RWPE2 (cell line): ENCODE results near the gene PTPN2.

Experiments used
- ATAC-seq: fragments of 200-7000 bp; cut with Tn5 transposase; 3 replicates; pipeline ENCODE4 v1.9.1; 2021; ENCODE audit warnings: low read depth
- DNase-seq: peaks from one replicate; pipeline ENCODE4 v3.0.0-alpha.2; 2020; ENCODE audit warnings: low spot score
- H3K27ac ChIP-seq: fragments of 450-650 bp; 2 replicates; pipeline ENCODE4 v1.5.1; 2017; ENCODE audit warnings: mild to moderate bottlenecking; ENCODE audit not compliant: poor library complexity, severe bottlenecking
- H3K27me3 ChIP-seq: fragments of 250-450 bp; sonication (Bioruptor Pico); 2 replicates; pipeline ENCODE4 v1.5.1; 2021; ENCODE audit warnings: mild to moderate bottlenecking, moderate library complexity; ENCODE audit not compliant: insufficient read depth, poor library complexity, severe bottlenecking
- H3K36me3 ChIP-seq: fragments of 250-450 bp; sonication (Bioruptor Pico); 2 replicates; pipeline ENCODE4 v1.5.1; 2020; ENCODE audit warnings: low read depth, mild to moderate bottlenecking, moderate library complexity
- H3K4me1 ChIP-seq: fragments of 250-450 bp; sonication (Bioruptor Pico); 2 replicates; pipeline ENCODE4 v1.5.1; 2021; ENCODE audit warnings: mild to moderate bottlenecking, moderate library complexity; ENCODE audit not compliant: insufficient read depth, poor library complexity, severe bottlenecking
- H3K4me3 ChIP-seq: fragments of 250-450 bp; sonication (Bioruptor Pico); 2 replicates; pipeline ENCODE4 v1.5.1; 2021; ENCODE audit warnings: mild to moderate bottlenecking, moderate library complexity; ENCODE audit not compliant: severe bottlenecking
- H3K9me3 ChIP-seq: fragments of 250-450 bp; sonication (Bioruptor Pico); 2 replicates; pipeline ENCODE4 v1.5.1; 2021; ENCODE audit warnings: mild to moderate bottlenecking, moderate library complexity; ENCODE audit not compliant: severe bottlenecking
- TF ChIP-seq, protein P1 (sequence below): fragments of 450-650 bp; IDR thresholded peaks from one replicate; pipeline ENCODE4 v1.5.1; 2017; ENCODE audit warnings: mild to moderate bottlenecking, moderate library complexity; ENCODE audit not compliant: poor library complexity, severe bottlenecking

The PTPN2 gene

DNA sequence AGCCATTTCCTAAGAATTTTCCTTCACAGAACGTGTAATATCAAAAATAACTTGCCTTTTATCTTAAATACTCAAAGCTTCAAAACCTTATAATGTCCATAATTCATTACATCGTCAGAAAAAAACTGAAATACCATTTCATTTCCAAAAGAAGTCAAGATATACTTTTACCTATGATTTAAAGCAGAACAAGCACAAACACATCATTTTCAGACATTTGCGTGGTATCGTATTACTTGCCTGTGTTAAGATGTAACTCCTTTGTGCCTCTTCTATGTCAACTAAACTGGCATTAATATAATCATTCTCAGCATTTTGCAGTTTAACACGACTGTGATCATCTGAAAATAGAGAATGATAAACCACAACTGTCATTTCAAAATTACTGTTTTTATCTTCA lies 47.5 kb downstream of the PTPN2 start:
- no peak for DNase-seq
- no peaks in the 10 kb centered on the region for H3K27me3 ChIP-seq
- H3K36me3 ChIP-seq = peaks cover 43% of the 10 kb centered on the region
- H3K9me3 ChIP-seq = no peaks in the 10 kb centered on the region
- peak overlapping the region; percentile 98 for H3K27ac ChIP-seq
- H3K4me3 ChIP-seq = no peak overlapping the region
- ATAC-seq = no peak
- TF ChIP-seq, protein P1, sequence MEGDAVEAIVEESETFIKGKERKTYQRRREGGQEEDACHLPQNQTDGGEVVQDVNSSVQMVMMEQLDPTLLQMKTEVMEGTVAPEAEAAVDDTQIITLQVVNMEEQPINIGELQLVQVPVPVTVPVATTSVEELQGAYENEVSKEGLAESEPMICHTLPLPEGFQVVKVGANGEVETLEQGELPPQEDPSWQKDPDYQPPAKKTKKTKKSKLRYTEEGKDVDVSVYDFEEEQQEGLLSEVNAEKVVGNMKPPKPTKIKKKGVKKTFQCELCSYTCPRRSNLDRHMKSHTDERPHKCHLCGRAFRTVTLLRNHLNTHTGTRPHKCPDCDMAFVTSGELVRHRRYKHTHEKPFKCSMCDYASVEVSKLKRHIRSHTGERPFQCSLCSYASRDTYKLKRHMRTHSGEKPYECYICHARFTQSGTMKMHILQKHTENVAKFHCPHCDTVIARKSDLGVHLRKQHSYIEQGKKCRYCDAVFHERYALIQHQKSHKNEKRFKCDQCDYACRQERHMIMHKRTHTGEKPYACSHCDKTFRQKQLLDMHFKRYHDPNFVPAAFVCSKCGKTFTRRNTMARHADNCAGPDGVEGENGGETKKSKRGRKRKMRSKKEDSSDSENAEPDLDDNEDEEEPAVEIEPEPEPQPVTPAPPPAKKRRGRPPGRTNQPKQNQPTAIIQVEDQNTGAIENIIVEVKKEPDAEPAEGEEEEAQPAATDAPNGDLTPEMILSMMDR = no peak
- peaks cover 42% of the 10 kb centered on the region for H3K4me1 ChIP-seq

DNA sequence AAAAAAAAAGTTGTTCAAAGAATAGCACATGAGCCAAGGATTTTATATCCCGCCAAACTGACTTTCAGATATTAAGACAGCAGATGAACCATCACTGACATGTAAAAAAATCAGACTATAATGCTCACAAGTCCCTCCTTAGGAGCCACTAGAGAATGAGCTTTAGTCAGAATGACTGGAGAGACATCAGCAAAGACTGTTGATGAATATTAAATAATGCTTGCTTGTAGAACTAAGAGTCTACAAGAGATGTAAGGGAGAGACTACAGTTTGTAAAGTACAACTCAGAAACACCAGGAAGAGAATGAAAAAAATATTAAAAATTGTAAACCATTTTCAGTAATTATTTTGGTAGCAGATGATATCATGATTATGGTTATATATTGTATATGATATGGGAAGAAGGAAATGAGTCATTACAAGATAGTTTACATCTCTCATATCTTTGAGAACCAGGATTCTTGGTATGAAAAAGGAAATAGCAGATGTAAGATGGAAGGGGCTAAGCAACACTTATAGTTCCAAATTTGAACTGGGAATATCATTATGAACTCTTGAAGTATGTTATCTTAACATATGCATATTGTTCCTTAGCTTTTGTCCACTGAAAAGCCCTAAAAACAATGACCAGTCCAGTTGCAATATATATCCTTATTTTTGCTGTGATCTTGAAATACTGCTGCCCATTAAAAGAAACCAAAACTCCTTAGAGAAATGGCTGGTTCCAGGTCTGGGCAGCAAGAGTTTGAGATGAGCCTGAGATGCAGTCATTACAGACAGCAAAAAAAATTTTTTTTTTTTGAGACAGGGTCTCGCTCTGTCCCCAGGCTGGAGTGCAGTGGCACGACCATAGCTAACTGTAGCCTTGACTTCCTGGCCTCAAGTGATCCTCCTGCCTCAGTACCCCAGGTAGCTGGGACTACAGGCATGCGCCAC lies 55.7 kb downstream of the PTPN2 start:
- no peaks in the 10 kb centered on the region for H3K27me3 ChIP-seq
- peaks cover 74% of the 10 kb centered on the region for H3K36me3 ChIP-seq
- no peak overlapping the region for H3K4me3 ChIP-seq
- H3K27ac ChIP-seq = no peak overlapping the region
- DNase-seq = no peak
- H3K9me3 ChIP-seq = peaks cover 11% of the 10 kb centered on the region
- TF ChIP-seq, protein P1 = no peak
- no peaks in the 10 kb centered on the region for H3K4me1 ChIP-seq
- ATAC-seq = no peak

DNA sequence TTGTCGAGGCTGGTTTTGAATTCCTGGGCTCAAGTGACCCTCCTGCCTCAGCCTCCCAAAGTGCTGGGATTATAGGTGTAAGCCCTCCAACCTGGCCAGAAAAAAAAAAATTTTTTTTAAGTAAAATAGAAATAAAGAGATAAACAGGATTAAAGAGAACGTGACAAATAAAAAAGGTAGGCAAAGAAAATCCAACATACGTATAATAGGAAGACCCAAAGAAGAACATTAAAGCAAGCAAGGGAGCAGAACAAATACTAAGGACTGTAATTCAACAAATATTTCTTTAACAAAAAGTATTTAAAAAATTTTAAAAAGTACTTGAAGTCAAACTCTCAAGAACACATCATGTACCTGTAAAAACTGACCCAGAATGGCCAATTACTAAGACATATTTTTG lies 56.4 kb downstream of the PTPN2 start:
- DNase-seq (no peak), ATAC-seq (no peak)
- H3K27ac ChIP-seq = no peak overlapping the region
- peaks cover 72% of the 10 kb centered on the region for H3K36me3 ChIP-seq
- TF ChIP-seq, protein P1 = no peak
- H3K4me3 ChIP-seq = no peak overlapping the region
- peaks cover 11% of the 10 kb centered on the region for H3K9me3 ChIP-seq
- H3K27me3 ChIP-seq = no peaks in the 10 kb centered on the region
- H3K4me1 ChIP-seq = no peaks in the 10 kb centered on the region

DNA sequence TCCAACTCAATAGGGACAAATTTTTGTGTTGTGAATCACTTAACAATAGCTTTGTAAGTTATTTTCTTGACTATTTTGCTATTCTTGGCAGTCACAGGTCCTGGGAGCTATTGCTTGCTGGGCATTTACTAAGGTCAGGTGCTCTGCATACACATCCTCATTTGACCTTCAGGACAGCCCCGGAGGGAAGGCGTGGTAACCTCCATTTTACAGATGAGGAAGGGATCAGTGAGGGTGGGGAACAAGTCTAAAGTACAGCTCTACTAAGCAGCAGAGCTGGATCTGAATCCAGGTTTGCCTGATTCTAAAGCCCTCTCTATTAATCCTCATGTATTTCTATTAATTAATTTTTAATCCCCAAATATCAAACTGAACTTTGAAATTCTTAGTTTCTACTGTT lies 58.8 kb downstream of the PTPN2 start:
- Histone ChIP-seq H3K9me3 (peaks cover 11% of the 10 kb centered on the region), H3K4me1 (no peaks in the 10 kb centered on the region), H3K36me3 (peaks cover 57% of the 10 kb centered on the region), H3K4me3 (no peak overlapping the region), H3K27ac (no peak overlapping the region), H3K27me3 (no peaks in the 10 kb centered on the region)
- ATAC-seq (no peak), DNase-seq (no peak)
- TF ChIP-seq, protein P1 = no peak

DNA sequence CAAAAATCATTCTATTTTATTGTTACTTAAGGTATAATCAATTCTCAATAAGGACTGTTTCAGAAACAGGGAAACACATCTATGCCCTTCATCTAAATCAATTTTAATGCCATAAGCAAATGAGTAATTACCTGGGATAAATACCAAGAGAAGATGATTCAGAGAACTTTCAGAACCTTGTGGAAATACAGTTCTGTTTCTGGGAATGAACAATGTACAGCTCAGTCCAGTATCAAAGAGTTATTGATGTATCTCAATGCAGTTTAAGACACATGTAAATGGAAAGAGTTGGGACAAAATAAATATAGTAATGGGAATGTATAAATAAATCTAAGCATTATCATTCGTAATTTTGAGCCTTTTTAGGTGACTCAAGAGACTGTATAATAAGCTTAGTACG lies 60.1 kb downstream of the PTPN2 start:
- H3K9me3 ChIP-seq = peaks cover 11% of the 10 kb centered on the region
- TF ChIP-seq, protein P1 = no peak
- no peaks in the 10 kb centered on the region for H3K27me3 ChIP-seq
- H3K4me1 ChIP-seq = no peaks in the 10 kb centered on the region
- H3K4me3 ChIP-seq = no peak overlapping the region
- no peak overlapping the region for H3K27ac ChIP-seq
- no peak for ATAC-seq
- no peak for DNase-seq
- H3K36me3 ChIP-seq = peaks cover 57% of the 10 kb centered on the region
